Aorta (tissue), 5 donors: ENCODE measurements around the gene EMC10. TPM values are rescaled to one million over a fixed set of nuclear protein-coding genes. Genes with fewer than 3 reads are reported as not detected.

ENCODE experiments used
- ATAC-seq: fragments of 200-7000 bp; cut with Tn5 transposase; one replicate; pipeline ENCODE4 v1.9.1; 2022; ENCODE audit warnings: moderate library complexity; ENCODE audit not compliant: low FRiP score
- DNase-seq, 2 donors: peaks; one replicate each; pipeline ENCODE4 v3.0.0-alpha.2; 2020
- H3K27ac ChIP-seq, 2 donors: one replicate each; pipeline ENCODE4 v1.5.1; 2013; ENCODE audit warnings: low read length in 2 of 2, mild to moderate bottlenecking in 2 of 2, moderate library complexity in 2 of 2, control low read depth in 1 of 2, inconsistent platforms in 1 of 2, low read depth in 1 of 2
- H3K27me3 ChIP-seq, 2 donors: one replicate each; pipeline ENCODE4 v1.6.1; 2013; ENCODE audit warnings: control low read depth in 1 of 2, low read length in 1 of 2, mild to moderate bottlenecking in 1 of 2, moderate library complexity in 1 of 2; ENCODE audit not compliant: insufficient read depth in 2 of 2, control insufficient read depth in 1 of 2
- H3K36me3 ChIP-seq, 2 donors: one replicate each; pipeline ENCODE4 v1.6.1; 2013; ENCODE audit warnings: control low read depth in 1 of 2, low read length in 1 of 2, mild to moderate bottlenecking in 1 of 2; ENCODE audit not compliant: insufficient read depth in 2 of 2, control insufficient read depth in 1 of 2
- H3K4me1 ChIP-seq, 2 donors: one replicate each; pipeline ENCODE4 v1.6.1; 2013; ENCODE audit warnings: low read length in 2 of 2, control low read depth in 1 of 2, mild to moderate bottlenecking in 1 of 2, moderate library complexity in 1 of 2; ENCODE audit not compliant: insufficient read depth in 2 of 2, control insufficient read depth in 1 of 2
- H3K4me3 ChIP-seq, 2 donors: one replicate each; pipeline ENCODE4 v1.5.1; 2013; ENCODE audit warnings: low read length in 2 of 2, control low read depth in 1 of 2, mild to moderate bottlenecking in 1 of 2
- H3K9me3 ChIP-seq: one replicate; pipeline ENCODE4 v1.6.1; 2013; ENCODE audit warnings: mild to moderate bottlenecking, low read length; ENCODE audit not compliant: control insufficient read depth
- WGBS, 2 donors: extraction: QIAGEN DNeasy Blood & Tissue Kit; methylation state at CpG; one replicate each; pipeline ENCODE4 v1.1.7; 2013; 5-methylcytosine and 5-hydroxymethylcytosine counted together
- intact Hi-C, 2 donors: fragments of 100-400 bp; cut with DNase I; formaldehyde crosslinking; loops; one replicate each; pipeline versions ENCODE4 v1.14.2 to v1.15.0; 2022
- polyA plus RNA-seq, 2 donors: library from polyadenylated mRNA; stranded (reverse); fragments of 200-250 nt; gene quantifications; one replicate each; pipeline ENCODE4 v1.2.3, GENCODE V29; 2013
- total RNA-seq, 2 donors: library from RNA; stranded (reverse); fragmentation: NEBNext Ultra II Directional; extraction: Animal tissue kit (Norgen Biotek cat#: 25700); gene quantifications; one replicate each; pipeline ENCODE4 v1.2.1, GENCODE V29; 2021
- donor health status: healthy with polysubstance abuse.
- donor health status: Bipolar disorder and iron deficiency.
- donor health status: DM: no; HTN: no; CAD: no.
- donor health status: DM: no; HTN: no; CAD: no.
- donor health status: DM: yes; HTN: yes; CAD: no.

Gene EMC10
- total and polyA plus RNA-seq, 4 donors = 65.2 to 111 (median 83.1) TPM

- no peaks in the 10 kb centered on the region for H3K4me1 ChIP-seq
- ATAC-seq (no peak), DNase-seq (no peak)
- WGBS, 2 donors = 92 to 93% methylated on average over 3 of the region's 3 CpGs
- intact Hi-C loops = no loop called here
- peaks cover 7% of the 10 kb centered on the region for H3K9me3 ChIP-seq
- no peaks in the 10 kb centered on the region for H3K27me3 ChIP-seq
- H3K36me3 ChIP-seq = no peaks in the 10 kb centered on the region
- H3K4me3 ChIP-seq = no peak overlapping the region
- no peak overlapping the region for H3K27ac ChIP-seq
These were observed 58.2 kb downstream of the EMC10 start for GRCh38 chr19:50534478-50534877.

GRCh38 chr19:50535672-50536187, 59.4 kb downstream of the EMC10 start:
- H3K27ac ChIP-seq = no peak overlapping the region
- intact Hi-C loops = no loop called here

GRCh38 chr19:50536662-50537305, 60.5 kb downstream of the EMC10 start:
- Histone ChIP-seq H3K27me3 (no peaks in the 10 kb centered on the region), H3K9me3 (peaks cover 7% of the 10 kb centered on the region), H3K4me1 (no peaks in the 10 kb centered on the region), H3K27ac (no peak overlapping the region), H3K36me3 (no peaks in the 10 kb centered on the region), H3K4me3 (no peak overlapping the region)
- ATAC-seq (peak; percentile 46), DNase-seq (no peak)
- intact Hi-C loops = no loop called here
- WGBS, 2 donors = 86 to 89% methylated on average over 16 of the region's 16 CpGs

More at GRCh38 chr19:50535672-50536187, 59.4 kb downstream of the EMC10 start:
- Histone ChIP-seq H3K36me3 (no peaks in the 10 kb centered on the region), H3K4me1 (no peaks in the 10 kb centered on the region), H3K27me3 (no peaks in the 10 kb centered on the region), H3K4me3 (no peak overlapping the region), H3K9me3 (peaks cover 7% of the 10 kb centered on the region)
- DNase-seq = no peak
- ATAC-seq = no peak
- 75 to 79% methylated on average over 11 of the region's 11 CpGs for WGBS, 2 donors

- H3K4me3 ChIP-seq = no peak overlapping the region
- H3K27me3 ChIP-seq = no peaks in the 10 kb centered on the region
- 75 to 83% methylated on average over 18 of the region's 18 CpGs for WGBS, 2 donors
- ATAC-seq (no peak), DNase-seq (no peak)
- H3K27ac ChIP-seq = no peak overlapping the region
- intact Hi-C loops = no loop called here
- peaks cover 6% of the 10 kb centered on the region for H3K9me3 ChIP-seq
- H3K4me1 ChIP-seq = no peaks in the 10 kb centered on the region
- no peaks in the 10 kb centered on the region for H3K36me3 ChIP-seq
These were observed 61.0 kb downstream of the EMC10 start for GRCh38 chr19:50537306-50537685.

- H3K27me3 ChIP-seq = no peaks in the 10 kb centered on the region
- peaks cover 2% of the 10 kb centered on the region for H3K9me3 ChIP-seq
- intact Hi-C loops = no loop called here
- ATAC-seq (peak; percentile 74), DNase-seq (peak; percentile 79 to 90)
- H3K36me3 ChIP-seq = no peaks in the 10 kb centered on the region
- H3K4me1 ChIP-seq = no peaks in the 10 kb centered on the region
- WGBS, 2 donors = 18 to 21% methylated on average over 15 of the region's 15 CpGs
- no peak overlapping the region for H3K27ac ChIP-seq
- H3K4me3 ChIP-seq = no peak overlapping the region
These were observed 61.5 kb downstream of the EMC10 start for GRCh38 chr19:50537769-50538230.

Other genes starting within 250 kb of the EMC10 start
- gene KCNC3, start 147.1 kb upstream of the EMC10 start, total RNA-seq = 1 to 10 TPM; 1.6 to 3.2 TPM
- gene KCNC3, start 147.1 kb upstream of the EMC10 start, polyA plus RNA-seq = under 1 TPM; 0.15 to 0.88 TPM
- gene NAPSA, start 110.9 kb upstream of the EMC10 start, total RNA-seq = 1 to 10 TPM in 1 of 2 donors, under 1 TPM in 1; 0.52 to 1.5 TPM
- 1 to 10 TPM; 1.1 to 1.6 TPM for gene NAPSA, start 110.9 kb upstream of the EMC10 start, polyA plus RNA-seq
- 10 to 100 TPM; 82.6 to 91.0 TPM for gene NR1H2, start 100.0 kb upstream of the EMC10 start, total RNA-seq
- 100 to 1,000 TPM in 1 of 2 donors, 10 to 100 TPM in 1; 53.5 to 126 TPM for gene NR1H2, start 100.0 kb upstream of the EMC10 start, polyA plus RNA-seq
- gene POLD1, start 92.2 kb upstream of the EMC10 start, total RNA-seq = 10 to 100 TPM; 13.2 to 26.9 TPM
- gene POLD1, start 92.2 kb upstream of the EMC10 start, polyA plus RNA-seq = 10 to 100 TPM in 1 of 2 donors, 1 to 10 TPM in 1; 5.4 to 27.7 TPM
- under 1 TPM; 0.48 to 0.62 TPM for gene SPIB, start 57.6 kb upstream of the EMC10 start, total RNA-seq
- 1 to 10 TPM in 1 of 2 donors, under 1 TPM in 1; 0.05 to 5.1 TPM for gene SPIB, start 57.6 kb upstream of the EMC10 start, polyA plus RNA-seq
- gene MYBPC2, start 43.6 kb upstream of the EMC10 start, total RNA-seq = not detected
- under 1 TPM in 1 of 2 donors, not detected in 1; 0.03 TPM for gene MYBPC2, start 43.6 kb upstream of the EMC10 start, polyA plus RNA-seq
- gene GARIN5A, start 341 bp downstream of the EMC10 start, total RNA-seq = not detected
- not detected for gene GARIN5A, start 341 bp downstream of the EMC10 start, polyA plus RNA-seq
- 10 to 100 TPM; 26.6 to 34.2 TPM for gene JOSD2, start 34.7 kb downstream of the EMC10 start, total RNA-seq
- gene JOSD2, start 34.7 kb downstream of the EMC10 start, polyA plus RNA-seq = 10 to 100 TPM; 40.2 to 76.1 TPM
- gene ASPDH, start 37.4 kb downstream of the EMC10 start, total RNA-seq = not detected
- 1 to 10 TPM in 1 of 2 donors, not detected in 1; 1.9 TPM for gene ASPDH, start 37.4 kb downstream of the EMC10 start, polyA plus RNA-seq
- 10 to 100 TPM in 1 of 2 donors, 1 to 10 TPM in 1; 5.7 to 12.2 TPM for gene LRRC4B, start 91.9 kb downstream of the EMC10 start, total RNA-seq
- gene LRRC4B, start 91.9 kb downstream of the EMC10 start, polyA plus RNA-seq = 1 to 10 TPM in 1 of 2 donors, under 1 TPM in 1; 0.63 to 1.8 TPM
- under 1 TPM; 0.45 to 0.55 TPM for gene SYT3, start 163.4 kb downstream of the EMC10 start, total RNA-seq
- not detected for gene SYT3, start 163.4 kb downstream of the EMC10 start, polyA plus RNA-seq
- not detected for gene C19orf81, start 172.9 kb downstream of the EMC10 start, total RNA-seq
- not detected for gene C19orf81, start 172.9 kb downstream of the EMC10 start, polyA plus RNA-seq
- 1 to 10 TPM in 1 of 2 donors, under 1 TPM in 1; 0.45 to 1.4 TPM for gene SHANK1, start 243.3 kb downstream of the EMC10 start, total RNA-seq
- 1 to 10 TPM in 1 of 2 donors, under 1 TPM in 1; 0.38 to 1.8 TPM for gene SHANK1, start 243.3 kb downstream of the EMC10 start, polyA plus RNA-seq
- 10 to 100 TPM in 1 of 2 donors, 1 to 10 TPM in 1; 8.4 to 28.7 TPM for gene CLEC11A, start 246.9 kb downstream of the EMC10 start, total RNA-seq
- 10 to 100 TPM in 1 of 2 donors, 1 to 10 TPM in 1; 2.0 to 17.7 TPM for gene CLEC11A, start 246.9 kb downstream of the EMC10 start, polyA plus RNA-seq